Measurements from ENCODE around the gene SLC36A1.

DNA sequence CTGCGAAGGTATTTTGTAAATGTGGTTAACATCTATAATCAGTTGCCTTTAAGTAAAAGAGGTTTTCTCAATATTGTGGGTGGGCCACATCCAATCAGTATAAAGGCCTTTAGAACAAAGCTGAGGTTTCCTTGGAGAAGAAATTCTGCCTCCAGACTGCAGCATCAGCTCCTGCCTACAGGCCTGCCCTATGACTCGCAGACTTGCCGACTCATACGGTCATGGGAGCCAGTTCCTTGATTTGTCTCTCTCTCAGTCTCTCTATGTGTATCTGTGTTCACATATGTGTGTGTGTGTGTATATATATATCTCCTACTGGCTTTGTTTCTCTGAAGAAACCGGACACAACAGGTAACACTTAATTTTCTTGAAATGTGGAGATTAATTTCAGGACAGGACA is 45.3 kb downstream of the SLC36A1 start:
- TF ChIP-seq, protein P1, sequence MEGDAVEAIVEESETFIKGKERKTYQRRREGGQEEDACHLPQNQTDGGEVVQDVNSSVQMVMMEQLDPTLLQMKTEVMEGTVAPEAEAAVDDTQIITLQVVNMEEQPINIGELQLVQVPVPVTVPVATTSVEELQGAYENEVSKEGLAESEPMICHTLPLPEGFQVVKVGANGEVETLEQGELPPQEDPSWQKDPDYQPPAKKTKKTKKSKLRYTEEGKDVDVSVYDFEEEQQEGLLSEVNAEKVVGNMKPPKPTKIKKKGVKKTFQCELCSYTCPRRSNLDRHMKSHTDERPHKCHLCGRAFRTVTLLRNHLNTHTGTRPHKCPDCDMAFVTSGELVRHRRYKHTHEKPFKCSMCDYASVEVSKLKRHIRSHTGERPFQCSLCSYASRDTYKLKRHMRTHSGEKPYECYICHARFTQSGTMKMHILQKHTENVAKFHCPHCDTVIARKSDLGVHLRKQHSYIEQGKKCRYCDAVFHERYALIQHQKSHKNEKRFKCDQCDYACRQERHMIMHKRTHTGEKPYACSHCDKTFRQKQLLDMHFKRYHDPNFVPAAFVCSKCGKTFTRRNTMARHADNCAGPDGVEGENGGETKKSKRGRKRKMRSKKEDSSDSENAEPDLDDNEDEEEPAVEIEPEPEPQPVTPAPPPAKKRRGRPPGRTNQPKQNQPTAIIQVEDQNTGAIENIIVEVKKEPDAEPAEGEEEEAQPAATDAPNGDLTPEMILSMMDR (conservative IDR thresholded peaks at IDR 0.05): no peak
- no peak for TF ChIP-seq EZH2 (IDR thresholded peaks at IDR 0.05; ENCODE audit: low read depth)
